OCI-LY7 (cell line): ENCODE data around the gene NOVA1. TPM values are rescaled to one million over a fixed set of nuclear protein-coding genes. Genes with fewer than 3 reads are reported as not detected.

Source experiments
- BruUV-seq: library from RNA; stranded (reverse); fragments of 400-500 nt; replicated peaks from 2 replicates; lab custom pipeline; 2021; lab: Mats Ljungman, UMichigan
- CTCF ChIA-PET: fragments of 300-600 bp; sonication (Branson Sonifier 250); formaldehyde crosslinking; loops from one replicate; lab custom pipeline; 2022; ENCODE audit warnings: antibody characterized with exemption; ENCODE audit not compliant: unreplicated experiment; lab: Charles Lee
- POLR2A ChIA-PET: fragments of 300-600 bp; sonication (Branson Sonifier 250); formaldehyde crosslinking; loops from one replicate; lab custom pipeline; 2022; ENCODE audit warnings: antibody characterized with exemption; lab: Charles Lee
- DNase-seq: peaks from one replicate; pipeline ENCODE4 v3.0.0-alpha.2; 2015; ENCODE audit warnings: low spot score
- H2AFZ ChIP-seq: fragments of 200-600 bp; sonication (generic), shearing (Covaris generic); 2 replicates; pipeline ENCODE4 v1.6.1; 2014; ENCODE audit warnings: mild to moderate bottlenecking, antibody characterized with exemption, low read length, moderate library complexity
- H3K27ac ChIP-seq: fragments of 200-600 bp; sonication (generic); 2 replicates; pipeline ENCODE4 v1.5.1; 2014; ENCODE audit warnings: mixed run types, low read depth, mild to moderate bottlenecking, moderate library complexity, low read length, inconsistent platforms; ENCODE audit not compliant: poor library complexity, severe bottlenecking
- H3K36me3 ChIP-seq: fragments of 200-600 bp; sonication (generic); 2 replicates; pipeline ENCODE4 v1.6.1; 2014; ENCODE audit warnings: mild to moderate bottlenecking, antibody characterized with exemption, low read length, moderate library complexity, mixed read lengths; ENCODE audit not compliant: insufficient read depth
- H3K4me1 ChIP-seq: fragments of 200-600 bp; sonication (generic); 2 replicates; pipeline ENCODE4 v1.5.1; 2014; ENCODE audit warnings: mild to moderate bottlenecking, low read length; ENCODE audit not compliant: insufficient read depth, poor library complexity, severe bottlenecking
- H3K4me2 ChIP-seq: fragments of 200-600 bp; sonication (generic); 2 replicates; pipeline ENCODE4 v1.6.1; 2014; ENCODE audit warnings: mild to moderate bottlenecking, low read length
- H3K4me3 ChIP-seq: fragments of 200-600 bp; sonication (generic); 2 replicates; pipeline ENCODE4 v1.5.1; 2014; ENCODE audit warnings: mild to moderate bottlenecking, low read depth, low read length; ENCODE audit not compliant: poor library complexity, severe bottlenecking
- H3K79me2 ChIP-seq: fragments of 200-600 bp; sonication (generic); 2 replicates; pipeline ENCODE4 v1.6.1; 2016; ENCODE audit warnings: low read depth, mild to moderate bottlenecking, low read length, moderate library complexity, mixed read lengths; ENCODE audit not compliant: insufficient read depth
- H3K9me2 ChIP-seq: fragments of 200-600 bp; sonication (generic); 2 replicates; pipeline ENCODE4 v1.6.1; 2016; ENCODE audit warnings: mild to moderate bottlenecking, low read length, mixed read lengths; ENCODE audit not compliant: insufficient read depth
- H3K9me3 ChIP-seq: fragments of 200-600 bp; sonication (generic); 2 replicates; pipeline ENCODE4 v1.6.1; 2014; ENCODE audit warnings: mild to moderate bottlenecking, mixed run types, low read length, mixed read lengths
- H4K20me1 ChIP-seq: fragments of 200-600 bp; sonication (generic); 2 replicates; pipeline ENCODE4 v1.6.1; 2014; ENCODE audit warnings: mild to moderate bottlenecking, antibody characterized with exemption, low read length, moderate library complexity, mixed read lengths; ENCODE audit not compliant: insufficient read depth
- CTCF ChIP-seq: fragments of 200-600 bp; sonication (generic); conservative IDR thresholded peaks from 2 replicates; pipeline ENCODE4 v1.5.1; 2014; ENCODE audit warnings: mild to moderate bottlenecking, antibody characterized with exemption, low read length, moderate library complexity, mixed read lengths
- EZH2phosphoT487 ChIP-seq: fragments of 200-600 bp; sonication (generic); IDR thresholded peaks from 2 replicates; pipeline ENCODE4 v1.6.1; 2018; ENCODE audit warnings: low read depth, borderline replicate concordance, mild to moderate bottlenecking, mixed run types, antibody characterized with exemption, low read length, moderate library complexity, mixed read lengths
- intact Hi-C: fragments of 100-400 bp; cut with micrococcal nuclease; formaldehyde crosslinking; loops from one replicate; pipeline ENCODE4 v1.10.0; 2022; ENCODE audit not compliant: unreplicated experiment
- total RNA-seq, 2 experiments: library from RNA; depleted of rRNA in 1 of 2; stranded (reverse); fragments of >200 nt in 1 of 2; shearing (Covaris generic) in 1 of 2; gene quantifications; 2 replicates each; pipeline ENCODE4 v1.2.3, GENCODE V29; 2014 to 2022

The NOVA1 gene
- total RNA-seq, 2 experiments from 2014 or later = not detected

DNA sequence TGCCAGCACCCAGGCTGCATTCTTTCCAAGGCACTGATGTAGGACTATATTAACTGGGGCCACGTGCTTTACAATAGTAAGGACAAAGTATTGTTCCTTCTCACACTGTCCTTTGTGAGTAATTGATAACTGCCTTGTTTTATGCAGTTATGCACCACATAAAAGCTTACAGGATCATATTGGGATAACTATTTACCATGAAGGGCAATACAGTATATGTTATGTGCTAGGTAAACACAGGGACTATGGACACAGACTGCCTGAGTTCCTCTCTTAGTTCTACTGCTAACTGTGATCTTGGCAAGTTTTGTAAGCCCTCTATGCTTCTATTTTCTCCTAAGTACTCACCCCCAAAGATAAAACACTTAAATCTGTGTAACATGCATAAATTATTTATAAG is 183.7 kb downstream of the NOVA1 start:
- H3K9me2 ChIP-seq = no peaks in the 10 kb centered on the region
- no TSS peak for BruUV-seq
- H3K27ac ChIP-seq = no peak overlapping the region
- H3K36me3 ChIP-seq = no peaks in the 10 kb centered on the region
- H2AFZ ChIP-seq = no peak overlapping the region
- no peak for DNase-seq
- H3K4me3 ChIP-seq = no peak overlapping the region
- ChIA-PET POLR2A (no interaction called here), CTCF (no interaction called here)
- no peaks in the 10 kb centered on the region for H3K9me3 ChIP-seq
- intact Hi-C loops = no loop called here
- H3K4me1 ChIP-seq = no peaks in the 10 kb centered on the region
- H3K79me2 ChIP-seq = no peaks in the 10 kb centered on the region
- no peak overlapping the region for H3K4me2 ChIP-seq
- H4K20me1 ChIP-seq = no peaks in the 10 kb centered on the region
- TF ChIP-seq CTCF = no peak
- TF ChIP-seq EZH2phosphoT487 = no peak

- Histone ChIP-seq H3K4me3 (no peak overlapping the region), H3K27ac (no peak overlapping the region), H3K9me2 (no peaks in the 10 kb centered on the region), H3K79me2 (no peaks in the 10 kb centered on the region), H3K4me2 (no peak overlapping the region), H3K36me3 (no peaks in the 10 kb centered on the region), H3K4me1 (no peaks in the 10 kb centered on the region), H3K9me3 (no peaks in the 10 kb centered on the region), H4K20me1 (no peaks in the 10 kb centered on the region), H2AFZ (no peak overlapping the region)
- no TSS peak for BruUV-seq
- TF ChIP-seq EZH2phosphoT487 (no peak), CTCF (no peak)
- intact Hi-C loops = no loop called here
- ChIA-PET POLR2A (no interaction called here), CTCF (no interaction called here)
- DNase-seq = no peak
Observed at GRCh38 chr14:26412421-26412820, 185.4 kb downstream of the NOVA1 start.

- Histone ChIP-seq H3K4me2 (no peak overlapping the region), H3K27ac (no peak overlapping the region), H2AFZ (no peak overlapping the region), H3K9me3 (no peaks in the 10 kb centered on the region), H3K36me3 (no peaks in the 10 kb centered on the region), H3K9me2 (no peaks in the 10 kb centered on the region), H4K20me1 (no peaks in the 10 kb centered on the region), H3K4me3 (no peak overlapping the region), H3K4me1 (no peaks in the 10 kb centered on the region), H3K79me2 (no peaks in the 10 kb centered on the region)
- BruUV-seq = no TSS peak
- DNase-seq = no peak
- ChIA-PET CTCF (no interaction called here), POLR2A (interaction anchor here (0.8 to 1.2 kb wide), 2 partner anchors 16 to 102 kb away, joined by 3 to 5 read pairs; no protein-coding TSS in a partner anchor)
- no peak for TF ChIP-seq CTCF
- no peak for TF ChIP-seq EZH2phosphoT487
- intact Hi-C loops = no loop called here
Observed at GRCh38 chr14:26410189-26410685, 187.6 kb downstream of the NOVA1 start.
